Ishikawa (cell line): ENCODE results near the gene NDUFS3.

Experiments used
- CREB1 ChIP-seq: IDR thresholded peaks from 2 replicates; pipeline ENCODE4 v1.6.1; 2012; ENCODE audit warnings: low read depth
- RAD21 ChIP-seq: IDR thresholded peaks from 2 replicates; pipeline ENCODE4 v1.6.1; 2012; ENCODE audit warnings: low read depth
- TF ChIP-seq, protein P1 (sequence below): IDR thresholded peaks from 2 replicates; pipeline ENCODE4 v1.6.1; 2012; ENCODE audit warnings: low read depth, mild to moderate bottlenecking

DNA sequence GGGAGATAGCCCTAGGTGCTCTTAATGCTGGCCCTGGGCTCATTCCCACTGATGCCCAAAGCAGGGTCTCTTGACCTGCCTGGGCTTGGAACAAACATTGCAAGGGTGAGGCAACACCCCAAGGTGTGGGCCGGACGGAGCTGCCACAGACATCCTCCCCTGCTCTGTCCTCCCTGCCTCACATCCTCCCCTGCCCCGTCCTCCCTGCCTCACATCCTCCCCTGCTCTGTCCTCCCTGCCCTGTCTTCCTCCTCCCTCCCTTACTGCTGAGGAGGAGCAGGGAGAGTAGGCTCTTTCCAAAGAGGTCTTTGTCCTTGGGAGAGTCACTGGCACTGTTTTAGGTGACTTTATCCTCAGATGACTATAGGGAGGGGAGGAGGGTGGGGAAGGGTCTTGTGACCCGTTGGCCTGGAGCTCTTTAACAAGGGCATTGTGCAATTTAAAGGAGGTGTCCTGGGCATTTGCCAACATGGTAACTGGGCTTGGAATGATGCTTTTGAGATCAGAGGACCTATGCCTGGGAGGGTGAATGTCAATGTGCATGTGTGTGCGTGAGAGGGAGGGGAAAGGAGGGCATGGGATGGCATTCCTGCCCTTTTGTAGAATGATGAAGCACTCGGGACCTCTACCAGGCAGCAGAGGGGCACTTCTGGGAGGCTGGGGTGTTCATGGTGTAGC lies 8.3 kb downstream of the NDUFS3 start:
- TF ChIP-seq, protein P1, sequence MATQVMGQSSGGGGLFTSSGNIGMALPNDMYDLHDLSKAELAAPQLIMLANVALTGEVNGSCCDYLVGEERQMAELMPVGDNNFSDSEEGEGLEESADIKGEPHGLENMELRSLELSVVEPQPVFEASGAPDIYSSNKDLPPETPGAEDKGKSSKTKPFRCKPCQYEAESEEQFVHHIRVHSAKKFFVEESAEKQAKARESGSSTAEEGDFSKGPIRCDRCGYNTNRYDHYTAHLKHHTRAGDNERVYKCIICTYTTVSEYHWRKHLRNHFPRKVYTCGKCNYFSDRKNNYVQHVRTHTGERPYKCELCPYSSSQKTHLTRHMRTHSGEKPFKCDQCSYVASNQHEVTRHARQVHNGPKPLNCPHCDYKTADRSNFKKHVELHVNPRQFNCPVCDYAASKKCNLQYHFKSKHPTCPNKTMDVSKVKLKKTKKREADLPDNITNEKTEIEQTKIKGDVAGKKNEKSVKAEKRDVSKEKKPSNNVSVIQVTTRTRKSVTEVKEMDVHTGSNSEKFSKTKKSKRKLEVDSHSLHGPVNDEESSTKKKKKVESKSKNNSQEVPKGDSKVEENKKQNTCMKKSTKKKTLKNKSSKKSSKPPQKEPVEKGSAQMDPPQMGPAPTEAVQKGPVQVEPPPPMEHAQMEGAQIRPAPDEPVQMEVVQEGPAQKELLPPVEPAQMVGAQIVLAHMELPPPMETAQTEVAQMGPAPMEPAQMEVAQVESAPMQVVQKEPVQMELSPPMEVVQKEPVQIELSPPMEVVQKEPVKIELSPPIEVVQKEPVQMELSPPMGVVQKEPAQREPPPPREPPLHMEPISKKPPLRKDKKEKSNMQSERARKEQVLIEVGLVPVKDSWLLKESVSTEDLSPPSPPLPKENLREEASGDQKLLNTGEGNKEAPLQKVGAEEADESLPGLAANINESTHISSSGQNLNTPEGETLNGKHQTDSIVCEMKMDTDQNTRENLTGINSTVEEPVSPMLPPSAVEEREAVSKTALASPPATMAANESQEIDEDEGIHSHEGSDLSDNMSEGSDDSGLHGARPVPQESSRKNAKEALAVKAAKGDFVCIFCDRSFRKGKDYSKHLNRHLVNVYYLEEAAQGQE, result no peak
- no peak for TF ChIP-seq RAD21
- TF ChIP-seq CREB1, result no peak
